GM19468 (cell line): Measurements from ENCODE around the gene PTAR1.

Source experiments
- ATAC-seq: cut with Tn5 transposase; IDR thresholded peaks from one replicate; pipeline ENCODE4 v1.9.1; 2021; ENCODE audit warnings: mild to moderate bottlenecking, moderate library complexity, moderate number of reproducible peaks; ENCODE audit not compliant: unreplicated experiment; ENCODE audit errors: extremely low read depth

PTAR1 gene

GRCh38 chr9:69755205-69755604 is 4.6 kb downstream of the PTAR1 start:
- no peak for ATAC-seq

- ATAC-seq, result no peak
Observed at GRCh38 chr9:69753830-69754229, 6.0 kb downstream of the PTAR1 start.

- ATAC-seq, result no peak
Observed at GRCh38 chr9:69750085-69750484, 9.7 kb downstream of the PTAR1 start.

- ATAC-seq, result no peak
Observed at GRCh38 chr9:69748304-69748703, 11.5 kb downstream of the PTAR1 start.

GRCh38 chr9:69746859-69747560 is 12.8 kb downstream of the PTAR1 start:
- no peak for ATAC-seq

GRCh38 chr9:69745716-69746437 is 13.9 kb downstream of the PTAR1 start:
- ATAC-seq, result no peak

GRCh38 chr9:69744688-69745380 is 15.0 kb downstream of the PTAR1 start:
- ATAC-seq, result no peak

- no peak for ATAC-seq
Observed at GRCh38 chr9:69743930-69744329, 15.9 kb downstream of the PTAR1 start.

GRCh38 chr9:69740872-69741505 is 18.8 kb downstream of the PTAR1 start:
- no peak for ATAC-seq

- no peak for ATAC-seq
Observed at GRCh38 chr9:69731348-69731747, 28.5 kb downstream of the PTAR1 start.

- ATAC-seq, result no peak
Observed at GRCh38 chr9:69719983-69720382, 39.8 kb downstream of the PTAR1 start.

GRCh38 chr9:69719367-69719766 is 40.4 kb downstream of the PTAR1 start:
- no peak for ATAC-seq

GRCh38 chr9:69718218-69718617 is 41.6 kb downstream of the PTAR1 start:
- no peak for ATAC-seq

- no peak for ATAC-seq
Observed at GRCh38 chr9:69715825-69716224, 44.0 kb downstream of the PTAR1 start.

GRCh38 chr9:69715096-69715495 is 44.7 kb downstream of the PTAR1 start:
- no peak for ATAC-seq

GRCh38 chr9:69697475-69697874 is 62.3 kb downstream of the PTAR1 start:
- no peak for ATAC-seq

- no peak for ATAC-seq
Observed at GRCh38 chr9:69696802-69697201, 63.0 kb downstream of the PTAR1 start.

GRCh38 chr9:69689991-69690538 is 69.7 kb downstream of the PTAR1 start:
- ATAC-seq, result no peak

- no peak for ATAC-seq
Observed at GRCh38 chr9:69683927-69684326, 75.9 kb downstream of the PTAR1 start.

- ATAC-seq, result no peak
Observed at GRCh38 chr9:69678843-69679538, 80.8 kb downstream of the PTAR1 start.
